SH-SY5Y (cell line): Measurements from ENCODE around the gene PHKB.

Experiments
- GATA2 ChIP-seq: IDR thresholded peaks from 2 replicates; pipeline ENCODE4 v1.6.1; 2011; ENCODE audit warnings: mild to moderate bottlenecking, low read depth, low read length
- GATA3 ChIP-seq: IDR thresholded peaks from 2 replicates; pipeline ENCODE4 v1.6.1; 2011; ENCODE audit warnings: low read depth, mild to moderate bottlenecking, low read length, moderate library complexity

PHKB gene

DNA sequence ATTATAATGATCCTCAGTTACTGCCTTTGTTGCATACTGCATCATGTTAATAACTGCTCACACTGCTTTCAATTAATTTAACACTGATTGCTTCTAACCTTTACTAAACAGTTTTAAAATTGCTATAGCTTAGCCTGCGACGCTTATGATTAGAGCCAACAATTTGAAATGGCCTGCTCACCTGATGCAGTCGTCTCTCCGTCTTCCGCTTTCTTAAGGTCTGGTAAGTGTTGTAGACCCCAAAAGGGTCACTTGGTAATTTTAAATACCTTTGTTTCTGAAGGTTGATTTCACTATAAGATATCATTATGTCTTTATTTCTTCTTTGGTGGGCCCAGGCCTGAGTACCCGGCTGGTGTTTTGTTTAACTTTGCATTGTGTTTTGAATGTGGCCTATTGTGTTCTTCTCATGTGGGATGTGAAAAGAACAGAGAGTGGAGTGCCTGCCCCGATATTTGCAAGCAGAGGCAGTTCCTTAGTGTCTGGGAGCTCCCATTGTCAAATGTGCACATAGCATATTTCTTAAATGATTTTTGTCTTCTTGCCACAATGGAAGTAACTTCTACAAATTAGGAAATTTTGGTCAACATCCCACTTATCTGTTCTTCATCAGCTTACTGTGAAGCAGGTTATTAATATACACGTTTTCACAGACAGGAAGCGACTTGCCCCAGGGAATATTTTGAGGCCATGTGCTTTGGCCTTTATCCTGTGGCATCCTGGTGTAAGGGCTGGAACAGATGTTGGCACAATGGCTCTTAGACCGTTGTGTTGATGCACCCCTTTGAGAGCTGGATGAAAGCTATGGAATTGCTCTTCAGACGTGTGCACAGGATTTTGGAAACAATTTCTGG lies 2.9 kb downstream of the PHKB start:
- peak; percentile 58; the same call in 1 of the 2 replicates for TF ChIP-seq GATA3
- TF ChIP-seq GATA2 = peak; percentile 44; the same call in 1 of the 2 replicates

- TF ChIP-seq GATA3 (no peak), GATA2 (no peak)
Measured at GRCh38 chr16:47465919-47466630, 4.9 kb downstream of the PHKB start.

GRCh38 chr16:47467501-47467900 lies 6.4 kb downstream of the PHKB start:
- TF ChIP-seq GATA3 = no peak
- TF ChIP-seq GATA2 = no peak

DNA sequence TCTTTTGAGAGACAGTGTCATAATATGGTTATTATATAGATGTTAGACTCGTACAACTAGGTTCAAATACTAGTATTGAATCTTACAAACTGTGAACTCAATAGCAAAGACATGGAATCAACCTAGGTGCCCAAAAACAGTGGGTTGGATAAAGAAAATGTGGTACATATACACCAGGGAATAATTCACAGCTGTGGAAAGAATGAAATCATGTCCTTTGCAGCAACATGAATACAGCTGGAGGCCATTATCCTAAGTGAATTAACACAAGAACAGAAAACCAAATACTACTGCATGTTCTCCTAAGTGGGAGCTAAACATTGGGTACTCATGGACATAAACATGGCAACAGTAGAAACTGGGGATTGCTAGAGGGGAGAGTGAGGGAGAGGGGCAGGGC lies 8.1 kb downstream of the PHKB start:
- TF ChIP-seq GATA3 (no peak), GATA2 (no peak)

GRCh38 chr16:47470211-47470610 lies 9.1 kb downstream of the PHKB start:
- no peak for TF ChIP-seq GATA2
- no peak for TF ChIP-seq GATA3

DNA sequence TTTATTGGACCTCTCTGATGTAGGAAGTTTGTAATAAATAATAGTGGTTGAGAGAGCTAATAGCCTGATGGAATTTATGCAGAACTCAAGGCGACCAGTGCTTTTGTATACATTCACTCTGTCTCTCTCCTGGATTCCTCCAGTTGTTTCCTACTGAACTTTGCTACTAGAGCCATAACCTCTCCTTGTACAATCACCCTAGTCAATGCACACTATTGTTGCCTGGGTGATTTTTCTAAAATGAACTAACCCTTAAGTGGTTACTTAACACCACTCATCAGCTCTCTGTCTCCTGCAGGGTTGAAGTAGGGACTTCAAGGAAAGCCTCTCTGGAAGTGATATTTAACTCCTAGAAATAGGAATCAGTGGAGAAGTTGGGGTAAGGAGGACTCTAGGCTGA lies 9.7 kb downstream of the PHKB start:
- TF ChIP-seq GATA3 = no peak
- no peak for TF ChIP-seq GATA2

GRCh38 chr16:47473792-47474191 lies 12.7 kb downstream of the PHKB start:
- no peak for TF ChIP-seq GATA3
- TF ChIP-seq GATA2 = no peak

GRCh38 chr16:47475786-47476185 lies 14.7 kb downstream of the PHKB start:
- no peak for TF ChIP-seq GATA3
- TF ChIP-seq GATA2 = no peak

DNA sequence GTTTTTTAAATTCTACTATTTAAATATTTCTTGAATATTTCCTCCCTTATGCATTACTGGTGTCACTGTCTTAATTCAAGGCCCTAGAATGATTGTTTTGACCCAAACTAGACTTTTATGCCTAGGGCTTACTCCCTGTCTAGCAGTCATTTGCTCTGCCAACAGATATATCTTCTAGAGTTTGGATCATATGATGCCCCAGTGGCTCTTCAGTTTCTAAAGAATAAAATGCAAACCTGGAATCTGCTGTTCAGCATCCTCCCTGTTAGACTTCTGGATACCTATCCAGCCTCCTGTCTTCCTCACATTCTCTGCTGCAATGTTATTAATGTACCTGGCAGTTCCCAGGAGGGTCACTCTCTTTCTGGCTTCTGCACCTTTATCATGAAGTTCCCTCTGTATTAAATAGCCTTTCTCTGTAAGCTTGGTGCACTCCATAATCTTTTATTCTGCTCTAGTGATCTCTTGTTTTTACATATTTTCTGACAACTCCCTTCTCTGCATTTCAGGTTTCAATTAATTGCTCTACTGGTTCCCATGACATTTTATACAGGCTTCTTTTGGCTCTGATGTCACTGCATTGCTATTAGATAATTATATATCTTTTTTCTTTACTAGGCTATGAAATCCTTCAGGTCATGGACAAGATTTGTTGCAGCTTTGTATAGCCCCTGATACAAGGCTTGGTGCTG lies 15.7 kb downstream of the PHKB start:
- TF ChIP-seq GATA2 (no peak), GATA3 (no peak)

GRCh38 chr16:47477679-47478078 lies 16.5 kb downstream of the PHKB start:
- TF ChIP-seq GATA3 = no peak
- TF ChIP-seq GATA2 = no peak

GRCh38 chr16:47480410-47480809 lies 19.3 kb downstream of the PHKB start:
- TF ChIP-seq GATA2 (no peak), GATA3 (no peak)

GRCh38 chr16:47481698-47482374 lies 20.7 kb downstream of the PHKB start:
- TF ChIP-seq GATA2 (no peak), GATA3 (no peak)

DNA sequence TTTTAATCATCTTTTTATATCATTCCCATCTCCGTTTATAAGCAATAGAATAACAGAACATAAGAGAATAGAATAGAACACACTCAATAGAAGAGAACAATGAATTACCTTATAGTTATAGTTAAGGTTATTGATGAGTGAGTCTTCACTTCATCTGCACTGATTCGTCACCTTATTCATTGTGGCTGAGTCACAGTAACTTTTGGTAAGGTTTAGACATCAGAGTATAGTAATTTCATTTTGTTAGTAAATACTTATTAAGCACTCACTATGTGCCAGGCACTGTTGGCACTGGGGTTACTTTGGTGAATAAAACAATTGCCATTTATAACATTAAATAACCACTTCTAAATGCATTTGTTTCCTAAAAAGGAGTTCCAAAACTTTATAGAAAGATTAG lies 22.5 kb downstream of the PHKB start:
- TF ChIP-seq GATA2 (no peak), GATA3 (no peak)

DNA sequence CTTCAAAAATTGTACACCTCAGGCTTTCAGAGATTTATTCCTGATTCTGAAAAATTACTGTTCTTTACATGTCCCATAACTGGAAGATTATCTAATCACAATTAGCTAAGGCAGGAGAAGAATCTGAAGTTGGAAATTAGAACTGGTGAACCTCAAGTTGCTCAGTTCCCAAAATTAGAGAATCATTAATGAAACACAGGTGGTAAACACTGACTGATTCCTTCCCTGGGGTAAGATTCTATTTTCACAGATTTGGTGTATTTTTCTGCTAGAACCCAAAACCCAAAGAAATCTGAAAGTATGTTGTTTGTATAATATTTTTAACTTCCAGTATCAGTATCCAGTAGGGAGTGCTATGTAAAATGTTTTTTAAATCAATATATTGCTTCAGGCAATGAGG lies 25.7 kb downstream of the PHKB start:
- TF ChIP-seq GATA3 (no peak), GATA2 (no peak)

DNA sequence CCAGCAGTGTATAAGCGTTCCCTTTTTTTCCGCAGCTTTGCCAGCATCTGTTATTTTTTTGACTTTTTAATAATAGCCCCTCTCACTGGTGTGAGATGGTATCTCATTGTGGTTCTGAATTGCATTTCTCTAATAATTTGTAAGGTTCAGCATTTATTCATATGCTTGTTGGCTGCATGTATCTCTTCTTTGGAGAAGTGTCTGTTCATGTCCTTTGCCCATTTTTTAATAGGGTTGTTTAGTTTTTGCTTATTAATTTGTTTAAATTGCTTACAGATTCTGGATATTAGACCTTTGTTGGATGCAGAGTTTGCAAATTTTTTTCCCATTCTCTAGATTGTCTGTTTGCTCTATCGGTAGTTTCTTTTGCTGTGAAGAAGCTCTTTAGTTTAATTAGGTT lies 26.9 kb downstream of the PHKB start:
- TF ChIP-seq GATA3 (no peak), GATA2 (no peak)
